Natural killer cell (primary cell): ENCODE measurements around the gene TMPRSS6. TPM values are rescaled to one million over a fixed set of nuclear protein-coding genes. Genes with fewer than 3 reads are reported as not detected.

Experiments
- ATAC-seq, 3 donors: fragments of 150-1000 bp in 2 of 3; fragments of 200-7000 bp in 1 of 3; cut with Tn5 transposase; 1 replicate in 1 of 3; 2 replicates in 2 of 3; pipeline ENCODE4 v1.10.0; 2021; ENCODE audit warnings: mild to moderate bottlenecking in 2 of 3, moderate library complexity in 2 of 3
- DNase-seq, 2 donors: peaks; one replicate each; pipeline versions ENCODE4 v3.0.0 to v3.0.0-alpha.2; 2013 to 2021; ENCODE audit warnings: mixed read lengths in 1 of 2
- H3K27ac ChIP-seq: one replicate; pipeline ENCODE4 v1.5.1; 2013; ENCODE audit warnings: mild to moderate bottlenecking, low read length
- H3K27me3 ChIP-seq: one replicate; pipeline ENCODE4 v1.6.1; 2013; ENCODE audit warnings: low read length; ENCODE audit not compliant: control insufficient read depth, insufficient read depth
- H3K36me3 ChIP-seq: one replicate; pipeline ENCODE4 v1.6.1; 2013; ENCODE audit warnings: low read length; ENCODE audit not compliant: control insufficient read depth, insufficient read depth
- H3K4me1 ChIP-seq: one replicate; pipeline ENCODE4 v1.6.1; 2013; ENCODE audit warnings: low read length; ENCODE audit not compliant: control insufficient read depth, insufficient read depth
- H3K4me3 ChIP-seq: one replicate; pipeline ENCODE4 v1.5.1; 2013; ENCODE audit warnings: low read length
- H3K9me3 ChIP-seq: one replicate; pipeline ENCODE4 v1.6.1; 2013; ENCODE audit warnings: low read length; ENCODE audit not compliant: control insufficient read depth, insufficient read depth
- H3K27ac Mint-ChIP-seq, 2 donors: one replicate each; pipeline ENCODE4 v1.8.0; 2022; ENCODE audit warnings: mild to moderate bottlenecking in 2 of 2, mixed read lengths in 2 of 2, moderate library complexity in 1 of 2
- H3K27me3 Mint-ChIP-seq, 2 donors: one replicate each; pipeline ENCODE4 v1.8.0; 2022; ENCODE audit warnings: low read depth in 2 of 2, mixed read lengths in 2 of 2
- H3K36me3 Mint-ChIP-seq: one replicate; pipeline ENCODE4 v1.8.0; 2022; ENCODE audit warnings: mixed read lengths
- H3K4me1 Mint-ChIP-seq, 2 donors: one replicate each; pipeline ENCODE4 v1.8.0; 2022; ENCODE audit warnings: mixed read lengths in 2 of 2
- H3K4me3 Mint-ChIP-seq: one replicate; pipeline ENCODE4 v1.8.0; 2022; ENCODE audit warnings: mild to moderate bottlenecking, moderate library complexity, mixed read lengths
- H3K9me3 Mint-ChIP-seq, 2 donors: one replicate each; pipeline ENCODE4 v1.8.0; 2022; ENCODE audit warnings: mixed read lengths in 2 of 2
- whole genome bisulfite sequencing: methylation state at CpG from one replicate; pipeline ENCODE4 v1.1.7; 2013; ENCODE audit warnings: missing lambda C conversion rate; ENCODE audit not compliant: insufficient coverage; 5-methylcytosine and 5-hydroxymethylcytosine counted together
- intact Hi-C: fragments of 100-400 bp; cut with micrococcal nuclease; formaldehyde crosslinking; loops from one replicate; pipeline ENCODE4 v1.14.2; 2022
- total RNA-seq, 4 donors: library from RNA; stranded (reverse); fragments of 120-200 nt in 1 of 4; gene quantifications; one replicate each; pipeline versions ENCODE4 v1.2.3 to v1.2.4, GENCODE V29; 2013 to 2022
- TF ChIP-seq, protein P1 (sequence below): fragments of 200-600 bp; IDR thresholded peaks from one replicate; pipeline ENCODE4 v1.8.0; 2022; ENCODE audit warnings: antibody characterized with exemption

Gene TMPRSS6
- total RNA-seq, 3 donors from 2014 or later (not counting 1 experiment from before 2014, with no cell fraction given): 1.1 to 4.7 (median 3.4) TPM

DNA sequence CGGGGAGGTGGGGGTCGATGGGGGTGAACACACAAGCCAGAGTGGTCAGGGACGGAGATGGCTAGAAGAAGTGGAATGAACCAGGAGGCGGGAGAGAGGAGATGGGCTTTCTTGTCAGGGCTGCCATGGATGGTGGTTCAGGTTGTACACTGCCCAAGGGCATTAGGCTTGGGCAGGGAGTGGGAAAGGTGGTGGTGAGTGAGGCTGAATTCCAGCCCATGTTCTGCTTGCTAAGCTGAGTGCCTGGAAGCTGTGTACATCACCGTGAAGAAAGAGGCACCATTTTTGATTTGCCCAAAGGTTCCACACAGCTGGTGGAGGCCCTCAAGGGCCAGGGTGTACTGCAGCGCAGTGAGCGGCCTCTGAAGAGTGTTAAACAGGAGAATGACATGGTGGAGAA is 23.3 kb upstream of the TMPRSS6 start:
- Mint-ChIP-seq H3K4me3 (peak overlapping the region; percentile 56), H3K9me3 (no peaks in the 10 kb centered on the region), H3K27ac (peak overlapping the region; percentile 95 to 99), H3K27me3 (no peaks in the 10 kb centered on the region), H3K4me1 (peaks cover 42 to 78% of the 10 kb centered on the region in 2 donors), H3K36me3 (peaks cover 16% of the 10 kb centered on the region)
- Histone ChIP-seq H3K27ac (peak overlapping the region; percentile 54), H3K4me1 (peaks cover 98% of the 10 kb centered on the region), H3K4me3 (no peak overlapping the region), H3K36me3 (peaks cover 97% of the 10 kb centered on the region), H3K9me3 (no peaks in the 10 kb centered on the region), H3K27me3 (no peaks in the 10 kb centered on the region)
- TF ChIP-seq, protein P1, sequence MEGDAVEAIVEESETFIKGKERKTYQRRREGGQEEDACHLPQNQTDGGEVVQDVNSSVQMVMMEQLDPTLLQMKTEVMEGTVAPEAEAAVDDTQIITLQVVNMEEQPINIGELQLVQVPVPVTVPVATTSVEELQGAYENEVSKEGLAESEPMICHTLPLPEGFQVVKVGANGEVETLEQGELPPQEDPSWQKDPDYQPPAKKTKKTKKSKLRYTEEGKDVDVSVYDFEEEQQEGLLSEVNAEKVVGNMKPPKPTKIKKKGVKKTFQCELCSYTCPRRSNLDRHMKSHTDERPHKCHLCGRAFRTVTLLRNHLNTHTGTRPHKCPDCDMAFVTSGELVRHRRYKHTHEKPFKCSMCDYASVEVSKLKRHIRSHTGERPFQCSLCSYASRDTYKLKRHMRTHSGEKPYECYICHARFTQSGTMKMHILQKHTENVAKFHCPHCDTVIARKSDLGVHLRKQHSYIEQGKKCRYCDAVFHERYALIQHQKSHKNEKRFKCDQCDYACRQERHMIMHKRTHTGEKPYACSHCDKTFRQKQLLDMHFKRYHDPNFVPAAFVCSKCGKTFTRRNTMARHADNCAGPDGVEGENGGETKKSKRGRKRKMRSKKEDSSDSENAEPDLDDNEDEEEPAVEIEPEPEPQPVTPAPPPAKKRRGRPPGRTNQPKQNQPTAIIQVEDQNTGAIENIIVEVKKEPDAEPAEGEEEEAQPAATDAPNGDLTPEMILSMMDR: no peak
- intact Hi-C loops: no loop called here
- DNase-seq (no peak), ATAC-seq (peak in 1 of 3 donors; percentile 7)
- WGBS: 91% methylated on average over 7 of the region's 7 CpGs

GRCh38 chr22:37129866-37130441 is 20.4 kb upstream of the TMPRSS6 start:
- no peak for DNase-seq
- Mint-ChIP-seq H3K36me3 (peaks cover 8% of the 10 kb centered on the region), H3K9me3 (no peaks in the 10 kb centered on the region), H3K4me1 (peaks cover 45 to 69% of the 10 kb centered on the region in 2 donors), H3K27me3 (no peaks in the 10 kb centered on the region), H3K4me3 (peak overlapping the region; percentile 40), H3K27ac (peak overlapping the region; percentile 77 to 99)
- peaks cover 92% of the 10 kb centered on the region for H3K36me3 ChIP-seq
- peak overlapping the region; percentile 31 for H3K27ac ChIP-seq
- intact Hi-C loops: no loop called here
- TF ChIP-seq, protein P1: no peak
- peaks cover 3% of the 10 kb centered on the region for H3K9me3 ChIP-seq
- 69% methylated on average over 11 of the region's 14 CpGs for WGBS
- peaks cover 90% of the 10 kb centered on the region for H3K4me1 ChIP-seq
- H3K27me3 ChIP-seq: no peaks in the 10 kb centered on the region
- no peak overlapping the region for H3K4me3 ChIP-seq
- no peak for ATAC-seq

- intact Hi-C loops: no loop called here
- no peak overlapping the region for H3K27ac ChIP-seq
- peaks cover 88% of the 10 kb centered on the region for H3K4me1 ChIP-seq
- TF ChIP-seq, protein P1: no peak
- Mint-ChIP-seq H3K36me3 (peaks cover 8% of the 10 kb centered on the region), H3K27me3 (no peaks in the 10 kb centered on the region), H3K9me3 (no peaks in the 10 kb centered on the region), H3K27ac (peak overlapping the region; percentile 94 to 99), H3K4me3 (no peak overlapping the region), H3K4me1 (peaks cover 44 to 73% of the 10 kb centered on the region in 2 donors)
- peaks cover 3% of the 10 kb centered on the region for H3K9me3 ChIP-seq
- H3K27me3 ChIP-seq: no peaks in the 10 kb centered on the region
- DNase-seq (no peak), ATAC-seq (no peak)
- H3K36me3 ChIP-seq: peaks cover 80% of the 10 kb centered on the region
- 90% methylated on average over 10 of the region's 12 CpGs for WGBS
- H3K4me3 ChIP-seq: no peak overlapping the region
Measured at GRCh38 chr22:37128555-37129281, 19.2 kb upstream of the TMPRSS6 start.
